K562 (cell line): ENCODE results near the gene ZNF768. TPM values are rescaled to one million over a fixed set of nuclear protein-coding genes. Genes with fewer than 3 reads are reported as not detected.

Source experiments
- CTBP1 ChIP-seq: fragments of 450-650 bp; IDR thresholded peaks from 2 replicates; pipeline ENCODE4 v1.6.1; 2016; ENCODE audit warnings: borderline replicate concordance
- DMBX1 ChIP-seq: fragments of 250-450 bp; sonication (Bioruptor Pico); IDR thresholded peaks from 2 replicates; pipeline ENCODE4 v1.8.0; 2022; ENCODE audit warnings: inconsistent platforms, mild to moderate bottlenecking, moderate library complexity, borderline replicate concordance
- L3MBTL2 ChIP-seq: fragments of 450-650 bp; IDR thresholded peaks from 2 replicates; pipeline ENCODE4 v1.6.1; 2016; ENCODE audit warnings: mild to moderate bottlenecking, moderate library complexity
- NR1H2 ChIP-seq: sonication (generic); formaldehyde crosslinking; IDR thresholded peaks from 2 replicates; pipeline ENCODE4 v1.4.0; 2020; ENCODE audit warnings: mild to moderate bottlenecking, missing genetic modification reagents
- NR2C2 ChIP-seq, 2 experiments: fragments of 200-800 bp in 1 of 2; sonication (Bioruptor generic) in 1 of 2; sonication (generic) in 1 of 2; formaldehyde crosslinking in 1 of 2; IDR thresholded peaks; 2 replicates each; pipeline versions ENCODE4 v1.6.1 to v1.8.0; 2016 to 2022; ENCODE audit warnings: mild to moderate bottlenecking in 1 of 2, missing compliant biosample characterization in 1 of 2, missing genetic modification characterization in 1 of 2, missing genetic modification reagents in 1 of 2
- RFX1 ChIP-seq: fragments of 450-650 bp; IDR thresholded peaks from 2 replicates; pipeline ENCODE4 v1.6.1; 2016; ENCODE audit warnings: mild to moderate bottlenecking, moderate library complexity
- SIN3B ChIP-seq: fragments of 450-650 bp; IDR thresholded peaks from 2 replicates; pipeline ENCODE4 v1.6.1; 2017; ENCODE audit warnings: low read depth, mild to moderate bottlenecking, moderate library complexity
- ZFP36 ChIP-seq: fragments of 150-350 bp; IDR thresholded peaks from 2 replicates; pipeline ENCODE4 v1.6.1; 2018; ENCODE audit warnings: low read length, low read depth; ENCODE audit not compliant: partially characterized antibody
- ZNF174 ChIP-seq: fragments of 250-450 bp; sonication (Bioruptor Pico); IDR thresholded peaks from 2 replicates; pipeline ENCODE4 v1.4.0; 2020; ENCODE audit warnings: mild to moderate bottlenecking
- ZNF217 ChIP-seq: sonication (generic); formaldehyde crosslinking; IDR thresholded peaks from 2 replicates; pipeline ENCODE4 v1.8.0; 2022; ENCODE audit warnings: mild to moderate bottlenecking, missing genetic modification reagents
- ZNF384 ChIP-seq: IDR thresholded peaks from 2 replicates; pipeline ENCODE4 v1.6.1; 2012; ENCODE audit warnings: low read depth, low read length, improper control_type of control experiment
- polyA plus RNA-seq, 8 experiments: library from polyadenylated mRNA; depleted of rRNA in 4 of 8; stranded (reverse) in 5 of 8; unstranded in 3 of 8; fragments of >200 nt; fragmentation: Nextera tagmentation in 2 of 8; fragmentation: Illumina TruSeq in 1 of 8; extraction: Ambion mirVana in 2 of 8; extraction: Trizol in 1 of 8; gene quantifications; 2 replicates each; pipeline versions ENCODE4 v1.2.1 to v1.2.3, GENCODE V29; 2011 to 2014; ENCODE audit warnings: inconsistent platforms in 1 of 8, missing spikeins in 1 of 8
- total RNA-seq, 7 experiments: library from RNA; depleted of rRNA in 6 of 7; stranded (reverse); fragments of >200 nt in 6 of 7; fragmentation: Illumina TruSeq in 2 of 7; extraction: Trizol in 2 of 7; gene quantifications; 2 replicates each; pipeline versions ENCODE4 v1.2.1 to v1.2.3, GENCODE V29; 2011 to 2021; ENCODE audit warnings: low replicate concordance in 1 of 7
- TF ChIP-seq, protein P1 (sequence below), 3 experiments: IDR thresholded peaks in 2 of 3; conservative IDR thresholded peaks in 1 of 3; 2 replicates each; pipeline ENCODE4 v1.5.1; 2011 to 2012; ENCODE audit warnings: low read length in 3 of 3, mild to moderate bottlenecking in 3 of 3, control low read depth in 2 of 3, improper control_type of control experiment in 1 of 3, inconsistent platforms in 1 of 3, low read depth in 1 of 3, mixed read lengths in 1 of 3, moderate library complexity in 1 of 3; ENCODE audit not compliant: insufficient read depth in 2 of 3
- TF ChIP-seq, protein P2 (sequence below): fragments of 250-450 bp; sonication (Bioruptor Pico); IDR thresholded peaks from 2 replicates; pipeline ENCODE4 v1.4.0; 2020
- TF ChIP-seq, protein P3 (sequence below): fragments of 200-400 bp; formaldehyde crosslinking; IDR thresholded peaks from 2 replicates; pipeline ENCODE4 v1.6.1; 2017; ENCODE audit warnings: mild to moderate bottlenecking, low read depth, low read length, moderate library complexity
- TF ChIP-seq, protein P4 (sequence below): fragments of 450-650 bp; conservative IDR thresholded peaks from 2 replicates; pipeline ENCODE4 v1.6.1; 2016; ENCODE audit warnings: missing genetic modification characterization, low read depth, mild to moderate bottlenecking, control low read depth, missing compliant biosample characterization

The ZNF768 gene
- total and polyA plus RNA-seq, 9 of the 15 experiments (the other 6 are each of a cell fraction or from before 2014, with no cell fraction given) = 0.13 to 50.7 (median 26.9) TPM

DNA sequence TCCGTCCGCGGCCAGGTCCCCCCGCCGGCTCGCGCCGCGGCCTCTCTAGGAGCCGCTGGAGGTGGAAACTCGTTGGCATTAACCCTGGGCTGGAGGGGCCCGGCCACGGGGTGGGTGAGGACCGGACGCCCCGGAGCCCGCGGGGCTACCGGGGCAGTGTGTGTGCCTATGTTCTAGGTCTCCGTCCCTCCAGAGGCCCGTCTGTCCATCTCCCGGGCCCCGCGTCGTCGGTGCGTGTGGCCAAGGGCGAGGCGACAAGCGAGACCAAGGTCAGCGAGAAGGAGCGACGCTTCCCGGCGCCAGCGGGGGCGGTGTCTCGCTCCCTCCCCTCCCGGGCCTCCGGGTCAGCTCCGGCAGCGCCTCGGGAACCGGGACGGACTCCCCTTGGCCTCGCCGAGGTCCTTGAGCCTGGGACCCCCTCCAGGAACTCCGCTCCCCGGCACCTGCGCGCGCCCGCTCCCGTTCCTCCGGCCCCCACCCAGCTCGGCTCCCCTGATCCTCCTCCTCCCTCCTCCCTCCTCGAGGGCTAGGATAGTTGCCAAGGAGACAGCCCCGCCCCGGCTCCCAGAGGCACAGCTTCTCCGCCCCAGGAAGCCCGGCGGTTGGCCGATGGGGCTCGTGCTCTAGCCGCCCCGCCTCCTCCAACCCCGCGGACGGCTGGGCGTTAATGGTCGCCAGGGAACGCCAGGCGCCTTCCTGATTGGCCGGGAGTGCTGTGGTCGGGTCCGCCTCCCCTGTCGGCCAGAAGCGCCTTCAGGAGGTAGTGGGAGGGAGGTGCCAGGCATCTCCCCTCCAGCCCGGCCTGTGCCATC is 663 bp upstream of the ZNF768 start (continued):
- TF ChIP-seq, protein P1, sequence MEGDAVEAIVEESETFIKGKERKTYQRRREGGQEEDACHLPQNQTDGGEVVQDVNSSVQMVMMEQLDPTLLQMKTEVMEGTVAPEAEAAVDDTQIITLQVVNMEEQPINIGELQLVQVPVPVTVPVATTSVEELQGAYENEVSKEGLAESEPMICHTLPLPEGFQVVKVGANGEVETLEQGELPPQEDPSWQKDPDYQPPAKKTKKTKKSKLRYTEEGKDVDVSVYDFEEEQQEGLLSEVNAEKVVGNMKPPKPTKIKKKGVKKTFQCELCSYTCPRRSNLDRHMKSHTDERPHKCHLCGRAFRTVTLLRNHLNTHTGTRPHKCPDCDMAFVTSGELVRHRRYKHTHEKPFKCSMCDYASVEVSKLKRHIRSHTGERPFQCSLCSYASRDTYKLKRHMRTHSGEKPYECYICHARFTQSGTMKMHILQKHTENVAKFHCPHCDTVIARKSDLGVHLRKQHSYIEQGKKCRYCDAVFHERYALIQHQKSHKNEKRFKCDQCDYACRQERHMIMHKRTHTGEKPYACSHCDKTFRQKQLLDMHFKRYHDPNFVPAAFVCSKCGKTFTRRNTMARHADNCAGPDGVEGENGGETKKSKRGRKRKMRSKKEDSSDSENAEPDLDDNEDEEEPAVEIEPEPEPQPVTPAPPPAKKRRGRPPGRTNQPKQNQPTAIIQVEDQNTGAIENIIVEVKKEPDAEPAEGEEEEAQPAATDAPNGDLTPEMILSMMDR (IDR thresholded peaks at IDR 0.05 in 2 of 3, conservative IDR thresholded peaks at IDR 0.05 in 1 of 3; ENCODE audit: insufficient read depth in 2 of 3, low read depth in 1 of 3, low read length in 3 of 3) = peak; percentile 20 to 37 (median 31); a peak in 4 of 6 replicates
- TF ChIP-seq L3MBTL2 (peak; percentile 54), SIN3B (peak; percentile 74; the same call in 1 of the 2 replicates), ZNF174 (CRISPR knock-in tag) (no peak), CTBP1 (peak; percentile 75), RFX1 (peak; percentile 98), DMBX1 (CRISPR knock-in tag) (no peak), ZNF217 (CRISPR knock-in tag) (no peak), ZFP36 (no peak), ZNF384 (no peak), NR2C2 (CRISPR knock-in tag; IDR thresholded peaks at IDR 0.05) (peak; percentile 58), NR2C2 (tag; IDR thresholded peaks at IDR 0.05) (peak; percentile 97), NR1H2 (CRISPR knock-in tag) (no peak)
- TF ChIP-seq, protein P2, sequence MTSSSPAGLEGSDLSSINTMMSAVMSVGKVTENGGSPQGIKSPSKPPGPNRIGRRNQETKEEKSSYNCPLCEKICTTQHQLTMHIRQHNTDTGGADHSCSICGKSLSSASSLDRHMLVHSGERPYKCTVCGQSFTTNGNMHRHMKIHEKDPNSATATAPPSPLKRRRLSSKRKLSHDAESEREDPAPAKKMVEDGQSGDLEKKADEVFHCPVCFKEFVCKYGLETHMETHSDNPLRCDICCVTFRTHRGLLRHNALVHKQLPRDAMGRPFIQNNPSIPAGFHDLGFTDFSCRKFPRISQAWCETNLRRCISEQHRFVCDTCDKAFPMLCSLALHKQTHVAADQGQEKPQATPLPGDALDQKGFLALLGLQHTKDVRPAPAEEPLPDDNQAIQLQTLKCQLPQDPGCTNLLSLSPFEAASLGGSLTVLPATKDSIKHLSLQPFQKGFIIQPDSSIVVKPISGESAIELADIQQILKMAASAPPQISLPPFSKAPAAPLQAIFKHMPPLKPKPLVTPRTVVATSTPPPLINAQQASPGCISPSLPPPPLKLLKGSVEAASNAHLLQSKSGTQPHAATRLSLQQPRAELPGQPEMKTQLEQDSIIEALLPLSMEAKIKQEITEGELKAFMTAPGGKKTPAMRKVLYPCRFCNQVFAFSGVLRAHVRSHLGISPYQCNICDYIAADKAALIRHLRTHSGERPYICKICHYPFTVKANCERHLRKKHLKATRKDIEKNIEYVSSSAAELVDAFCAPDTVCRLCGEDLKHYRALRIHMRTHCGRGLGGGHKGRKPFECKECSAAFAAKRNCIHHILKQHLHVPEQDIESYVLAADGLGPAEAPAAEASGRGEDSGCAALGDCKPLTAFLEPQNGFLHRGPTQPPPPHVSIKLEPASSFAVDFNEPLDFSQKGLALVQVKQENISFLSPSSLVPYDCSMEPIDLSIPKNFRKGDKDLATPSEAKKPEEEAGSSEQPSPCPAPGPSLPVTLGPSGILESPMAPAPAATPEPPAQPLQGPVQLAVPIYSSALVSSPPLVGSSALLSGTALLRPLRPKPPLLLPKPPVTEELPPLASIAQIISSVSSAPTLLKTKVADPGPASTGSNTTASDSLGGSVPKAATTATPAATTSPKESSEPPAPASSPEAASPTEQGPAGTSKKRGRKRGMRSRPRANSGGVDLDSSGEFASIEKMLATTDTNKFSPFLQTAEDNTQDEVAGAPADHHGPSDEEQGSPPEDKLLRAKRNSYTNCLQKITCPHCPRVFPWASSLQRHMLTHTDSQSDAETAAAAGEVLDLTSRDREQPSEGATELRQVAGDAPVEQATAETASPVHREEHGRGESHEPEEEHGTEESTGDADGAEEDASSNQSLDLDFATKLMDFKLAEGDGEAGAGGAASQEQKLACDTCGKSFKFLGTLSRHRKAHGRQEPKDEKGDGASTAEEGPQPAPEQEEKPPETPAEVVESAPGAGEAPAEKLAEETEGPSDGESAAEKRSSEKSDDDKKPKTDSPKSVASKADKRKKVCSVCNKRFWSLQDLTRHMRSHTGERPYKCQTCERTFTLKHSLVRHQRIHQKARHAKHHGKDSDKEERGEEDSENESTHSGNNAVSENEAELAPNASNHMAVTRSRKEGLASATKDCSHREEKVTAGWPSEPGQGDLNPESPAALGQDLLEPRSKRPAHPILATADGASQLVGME (CRISPR knock-in tag) = peak; percentile 84; the same call in 1 of the 2 replicates
- TF ChIP-seq, protein P3, sequence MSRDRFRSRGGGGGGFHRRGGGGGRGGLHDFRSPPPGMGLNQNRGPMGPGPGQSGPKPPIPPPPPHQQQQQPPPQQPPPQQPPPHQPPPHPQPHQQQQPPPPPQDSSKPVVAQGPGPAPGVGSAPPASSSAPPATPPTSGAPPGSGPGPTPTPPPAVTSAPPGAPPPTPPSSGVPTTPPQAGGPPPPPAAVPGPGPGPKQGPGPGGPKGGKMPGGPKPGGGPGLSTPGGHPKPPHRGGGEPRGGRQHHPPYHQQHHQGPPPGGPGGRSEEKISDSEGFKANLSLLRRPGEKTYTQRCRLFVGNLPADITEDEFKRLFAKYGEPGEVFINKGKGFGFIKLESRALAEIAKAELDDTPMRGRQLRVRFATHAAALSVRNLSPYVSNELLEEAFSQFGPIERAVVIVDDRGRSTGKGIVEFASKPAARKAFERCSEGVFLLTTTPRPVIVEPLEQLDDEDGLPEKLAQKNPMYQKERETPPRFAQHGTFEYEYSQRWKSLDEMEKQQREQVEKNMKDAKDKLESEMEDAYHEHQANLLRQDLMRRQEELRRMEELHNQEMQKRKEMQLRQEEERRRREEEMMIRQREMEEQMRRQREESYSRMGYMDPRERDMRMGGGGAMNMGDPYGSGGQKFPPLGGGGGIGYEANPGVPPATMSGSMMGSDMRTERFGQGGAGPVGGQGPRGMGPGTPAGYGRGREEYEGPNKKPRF = no peak
- TF ChIP-seq, protein P4, sequence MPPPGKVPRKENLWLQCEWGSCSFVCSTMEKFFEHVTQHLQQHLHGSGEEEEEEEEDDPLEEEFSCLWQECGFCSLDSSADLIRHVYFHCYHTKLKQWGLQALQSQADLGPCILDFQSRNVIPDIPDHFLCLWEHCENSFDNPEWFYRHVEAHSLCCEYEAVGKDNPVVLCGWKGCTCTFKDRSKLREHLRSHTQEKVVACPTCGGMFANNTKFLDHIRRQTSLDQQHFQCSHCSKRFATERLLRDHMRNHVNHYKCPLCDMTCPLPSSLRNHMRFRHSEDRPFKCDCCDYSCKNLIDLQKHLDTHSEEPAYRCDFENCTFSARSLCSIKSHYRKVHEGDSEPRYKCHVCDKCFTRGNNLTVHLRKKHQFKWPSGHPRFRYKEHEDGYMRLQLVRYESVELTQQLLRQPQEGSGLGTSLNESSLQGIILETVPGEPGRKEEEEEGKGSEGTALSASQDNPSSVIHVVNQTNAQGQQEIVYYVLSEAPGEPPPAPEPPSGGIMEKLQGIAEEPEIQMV (tag) = no peak
